Osteocyte (in vitro differentiated cells): Measurements from ENCODE around the gene SLITRK1. TPM values are rescaled to one million over a fixed set of nuclear protein-coding genes. Genes with fewer than 3 reads are reported as not detected.

ENCODE experiments used
- DNase-seq: peaks from one replicate; pipeline ENCODE4 v3.0.0; 2021; ENCODE audit warnings: mixed read lengths; ENCODE audit not compliant: unreplicated experiment; ENCODE audit errors: extremely low spot score
- H3K27ac Mint-ChIP-seq: one replicate; pipeline ENCODE4 v1.8.0; 2021; ENCODE audit warnings: mild to moderate bottlenecking, mixed read lengths; ENCODE audit not compliant: unreplicated experiment
- H3K27me3 Mint-ChIP-seq: one replicate; pipeline ENCODE4 v1.8.0; 2021; ENCODE audit warnings: mixed read lengths; ENCODE audit not compliant: unreplicated experiment
- H3K36me3 Mint-ChIP-seq: one replicate; pipeline ENCODE4 v1.8.0; 2021; ENCODE audit warnings: mixed read lengths; ENCODE audit not compliant: unreplicated experiment
- H3K4me1 Mint-ChIP-seq: one replicate; pipeline ENCODE4 v1.8.0; 2021; ENCODE audit warnings: mixed read lengths; ENCODE audit not compliant: unreplicated experiment
- H3K4me3 Mint-ChIP-seq: one replicate; pipeline ENCODE4 v1.8.0; 2021; ENCODE audit warnings: mild to moderate bottlenecking, moderate library complexity, mixed read lengths; ENCODE audit not compliant: unreplicated experiment
- H3K9me3 Mint-ChIP-seq: one replicate; pipeline ENCODE4 v1.8.0; 2021; ENCODE audit warnings: mixed read lengths; ENCODE audit not compliant: unreplicated experiment
- total RNA-seq: library from RNA; stranded (reverse); gene quantifications from 2 replicates; pipeline ENCODE4 v1.2.1, GENCODE V29; 2021
- TF ChIP-seq, protein P1 (sequence below): fragments of 200-600 bp; sonication (generic); IDR thresholded peaks from 2 replicates; pipeline ENCODE4 v1.5.0; 2021; ENCODE audit warnings: antibody characterized with exemption, mild to moderate bottlenecking, moderate library complexity

The SLITRK1 gene
- total RNA-seq, 1 donor from 2014 or later: 0.21 TPM

DNA sequence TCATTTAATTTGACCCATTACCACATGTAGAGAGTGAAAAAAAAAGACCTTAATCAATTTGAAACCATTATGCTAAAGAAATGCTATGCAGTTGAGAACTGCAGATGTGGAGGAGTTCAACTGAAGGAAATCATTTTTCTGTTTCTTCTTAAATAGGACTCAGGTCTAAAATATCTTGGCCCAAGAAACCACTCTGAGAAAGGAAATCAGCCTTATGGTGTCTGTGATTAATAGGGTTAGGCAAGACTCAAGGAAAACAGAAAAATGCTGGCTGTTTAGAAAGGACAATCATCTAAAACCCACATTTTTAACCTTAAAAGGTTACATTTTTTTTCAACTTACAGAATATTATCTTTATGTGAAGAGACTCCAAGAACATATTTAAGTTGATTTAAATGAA is 1.9 kb upstream of the SLITRK1 start:
- H3K4me1 Mint-ChIP-seq: peaks cover 33% of the 10 kb centered on the region
- no peak overlapping the region for H3K27ac Mint-ChIP-seq
- DNase-seq: no peak
- no peaks in the 10 kb centered on the region for H3K36me3 Mint-ChIP-seq
- peaks cover 39% of the 10 kb centered on the region for H3K27me3 Mint-ChIP-seq
- TF ChIP-seq, protein P1, sequence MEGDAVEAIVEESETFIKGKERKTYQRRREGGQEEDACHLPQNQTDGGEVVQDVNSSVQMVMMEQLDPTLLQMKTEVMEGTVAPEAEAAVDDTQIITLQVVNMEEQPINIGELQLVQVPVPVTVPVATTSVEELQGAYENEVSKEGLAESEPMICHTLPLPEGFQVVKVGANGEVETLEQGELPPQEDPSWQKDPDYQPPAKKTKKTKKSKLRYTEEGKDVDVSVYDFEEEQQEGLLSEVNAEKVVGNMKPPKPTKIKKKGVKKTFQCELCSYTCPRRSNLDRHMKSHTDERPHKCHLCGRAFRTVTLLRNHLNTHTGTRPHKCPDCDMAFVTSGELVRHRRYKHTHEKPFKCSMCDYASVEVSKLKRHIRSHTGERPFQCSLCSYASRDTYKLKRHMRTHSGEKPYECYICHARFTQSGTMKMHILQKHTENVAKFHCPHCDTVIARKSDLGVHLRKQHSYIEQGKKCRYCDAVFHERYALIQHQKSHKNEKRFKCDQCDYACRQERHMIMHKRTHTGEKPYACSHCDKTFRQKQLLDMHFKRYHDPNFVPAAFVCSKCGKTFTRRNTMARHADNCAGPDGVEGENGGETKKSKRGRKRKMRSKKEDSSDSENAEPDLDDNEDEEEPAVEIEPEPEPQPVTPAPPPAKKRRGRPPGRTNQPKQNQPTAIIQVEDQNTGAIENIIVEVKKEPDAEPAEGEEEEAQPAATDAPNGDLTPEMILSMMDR: no peak
- no peaks in the 10 kb centered on the region for H3K9me3 Mint-ChIP-seq
- no peak overlapping the region for H3K4me3 Mint-ChIP-seq

DNA sequence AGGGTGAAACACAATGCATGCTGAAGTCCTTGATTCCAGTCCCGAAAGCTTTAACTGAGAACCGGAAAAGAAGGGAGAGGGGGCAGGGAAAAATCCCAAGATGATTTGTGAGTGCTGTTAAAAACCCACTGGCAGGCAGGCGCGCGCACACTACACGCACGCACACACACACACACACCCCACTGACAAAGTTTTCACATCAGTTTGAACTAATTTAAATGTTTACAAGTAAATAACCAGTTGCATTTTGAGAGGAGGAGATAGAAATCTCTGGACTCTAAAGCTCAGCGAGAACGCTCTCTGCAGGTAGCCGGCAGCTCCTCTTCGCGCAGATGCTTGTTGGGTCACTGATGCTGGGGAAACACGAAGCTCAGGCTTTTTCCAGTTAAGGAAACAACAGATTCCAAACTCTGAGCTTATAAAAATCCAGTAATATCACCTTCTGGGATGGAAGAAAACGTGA is 818 bp upstream of the SLITRK1 start:
- DNase-seq: no peak
- Mint-ChIP-seq H3K27me3 (peaks cover 49% of the 10 kb centered on the region), H3K4me3 (peak overlapping the region; percentile 76), H3K27ac (no peak overlapping the region), H3K4me1 (peaks cover 39% of the 10 kb centered on the region), H3K9me3 (no peaks in the 10 kb centered on the region), H3K36me3 (no peaks in the 10 kb centered on the region)
- TF ChIP-seq, protein P1: no peak

DNA sequence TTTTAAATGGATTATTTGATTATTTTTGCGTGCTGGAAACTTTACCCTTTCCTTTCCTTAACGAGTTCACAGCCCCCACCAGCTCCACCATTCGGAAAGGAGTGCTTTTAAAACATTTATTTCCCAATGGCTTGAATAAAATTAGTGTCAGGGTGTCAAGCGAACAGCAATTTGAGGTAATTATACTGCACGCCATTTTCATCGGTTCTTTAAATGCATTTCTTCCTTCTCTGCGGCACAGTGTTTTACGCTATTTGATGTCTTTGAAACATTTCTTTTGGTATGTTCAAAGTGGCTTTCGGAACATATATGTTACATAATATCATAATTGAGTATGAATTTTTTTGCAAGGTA is 309 bp upstream of the SLITRK1 start:
- peak overlapping the region; percentile 76 for H3K4me3 Mint-ChIP-seq
- peaks cover 49% of the 10 kb centered on the region for H3K27me3 Mint-ChIP-seq
- DNase-seq: no peak
- H3K36me3 Mint-ChIP-seq: no peaks in the 10 kb centered on the region
- peaks cover 39% of the 10 kb centered on the region for H3K4me1 Mint-ChIP-seq
- TF ChIP-seq, protein P1: no peak
- H3K27ac Mint-ChIP-seq: no peak overlapping the region
- no peaks in the 10 kb centered on the region for H3K9me3 Mint-ChIP-seq

DNA sequence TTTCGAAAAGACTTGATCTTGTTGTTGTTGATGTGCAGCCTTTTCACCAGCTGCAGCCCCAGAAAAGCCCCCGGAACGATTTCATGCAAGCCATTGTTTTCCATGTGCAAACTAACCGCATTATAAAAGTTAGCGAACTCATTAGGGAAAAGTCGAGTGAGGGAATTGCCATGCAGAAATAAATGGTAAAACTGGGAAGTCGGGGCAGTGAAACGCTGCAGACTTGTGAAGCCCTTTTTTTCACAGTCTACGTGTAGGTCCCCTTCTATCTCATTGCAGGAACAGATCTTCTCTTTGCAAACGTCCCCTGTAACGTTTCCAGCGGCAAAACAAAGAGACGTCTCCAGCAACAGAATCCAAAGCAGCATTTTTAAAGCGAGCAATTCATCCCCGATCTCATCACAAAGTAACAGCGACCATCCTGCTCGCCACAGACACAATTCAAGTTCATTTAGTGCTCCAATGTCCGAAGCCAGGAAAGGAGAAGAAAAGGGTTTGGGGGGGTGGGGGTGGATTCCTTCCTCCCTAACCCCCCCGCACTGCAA is 1.1 kb downstream of the SLITRK1 start:
- Mint-ChIP-seq H3K27ac (no peak overlapping the region), H3K4me3 (peak overlapping the region; percentile 76), H3K36me3 (no peaks in the 10 kb centered on the region), H3K4me1 (peaks cover 39% of the 10 kb centered on the region), H3K9me3 (no peaks in the 10 kb centered on the region), H3K27me3 (peaks cover 49% of the 10 kb centered on the region)
- TF ChIP-seq, protein P1: no peak
- no peak for DNase-seq

DNA sequence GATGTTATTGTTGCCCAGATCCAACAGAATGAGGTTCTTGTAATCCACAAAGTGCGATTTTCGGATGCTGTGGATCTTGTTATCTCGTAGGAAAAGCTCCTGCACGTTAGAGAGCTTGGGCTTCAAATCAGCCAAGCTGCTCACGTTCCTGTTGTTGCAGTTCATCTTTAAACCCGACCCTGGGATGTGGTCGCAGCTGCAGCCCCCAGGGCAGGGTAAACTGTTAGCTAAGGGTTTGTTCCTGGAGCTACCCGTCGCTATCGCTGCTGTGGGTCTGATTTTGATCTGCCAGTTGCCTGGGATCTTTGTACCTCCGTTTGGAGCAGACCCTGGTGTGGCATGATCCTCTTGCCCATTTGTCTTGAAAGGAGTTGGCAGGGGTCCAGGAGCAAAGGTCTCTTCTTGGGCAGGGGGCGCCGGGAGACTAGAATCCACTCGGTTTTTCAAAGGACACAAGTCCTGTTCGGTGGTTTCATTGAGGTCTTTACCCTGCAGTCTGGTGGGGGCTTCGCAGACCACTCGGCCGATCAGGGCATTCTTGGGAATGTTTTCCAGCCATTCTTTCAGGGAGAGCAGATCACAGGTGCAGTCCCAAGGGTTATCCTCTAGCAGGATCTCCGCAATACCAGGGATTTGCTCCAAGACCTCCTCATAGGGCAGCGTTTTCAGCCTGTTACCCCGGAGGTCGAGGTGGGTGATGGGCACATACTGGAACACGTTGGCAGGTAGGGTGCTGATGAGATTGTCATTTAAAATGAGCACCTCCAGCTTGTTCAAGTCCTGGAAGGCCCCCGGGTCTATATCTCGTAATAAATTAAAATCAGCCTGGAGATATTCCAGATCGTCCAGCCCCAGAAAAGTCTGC is 1.8 kb downstream of the SLITRK1 start:
- H3K27ac Mint-ChIP-seq: no peak overlapping the region
- H3K4me1 Mint-ChIP-seq: peaks cover 39% of the 10 kb centered on the region
- H3K36me3 Mint-ChIP-seq: no peaks in the 10 kb centered on the region
- peaks cover 49% of the 10 kb centered on the region for H3K27me3 Mint-ChIP-seq
- no peak for DNase-seq
- TF ChIP-seq, protein P1: no peak
- no peaks in the 10 kb centered on the region for H3K9me3 Mint-ChIP-seq
- peak overlapping the region; percentile 76 for H3K4me3 Mint-ChIP-seq
